HG03095 (cell line): ENCODE measurements around the gene TLX2.
"Not testable (repeated sequence)": the region's sequence is repeated elsewhere in the genome, so short reads cannot be mapped to it uniquely, and the experiment has no call there.

Experiments
- ATAC-seq: cut with Tn5 transposase; IDR thresholded peaks from one replicate; pipeline ENCODE4 v1.9.1; 2021; ENCODE audit warnings: moderate library complexity; ENCODE audit not compliant: unreplicated experiment

The TLX2 gene

GRCh38 chr2:74553892-74554819 lies 39.9 kb downstream of the TLX2 start, which contains the start of the genes DOK1 and LOXL3:
Gene DOK1, plus strand, starts transcription at chr2:74554720. Its CDS starts 35 bp downstream, at chr2:74554755.
Gene LOXL3, minus strand, starts transcription at chr2:74553942. Its CDS starts 1,308 bp downstream, at chr2:74552634.
- peak; percentile 42 for ATAC-seq

DNA sequence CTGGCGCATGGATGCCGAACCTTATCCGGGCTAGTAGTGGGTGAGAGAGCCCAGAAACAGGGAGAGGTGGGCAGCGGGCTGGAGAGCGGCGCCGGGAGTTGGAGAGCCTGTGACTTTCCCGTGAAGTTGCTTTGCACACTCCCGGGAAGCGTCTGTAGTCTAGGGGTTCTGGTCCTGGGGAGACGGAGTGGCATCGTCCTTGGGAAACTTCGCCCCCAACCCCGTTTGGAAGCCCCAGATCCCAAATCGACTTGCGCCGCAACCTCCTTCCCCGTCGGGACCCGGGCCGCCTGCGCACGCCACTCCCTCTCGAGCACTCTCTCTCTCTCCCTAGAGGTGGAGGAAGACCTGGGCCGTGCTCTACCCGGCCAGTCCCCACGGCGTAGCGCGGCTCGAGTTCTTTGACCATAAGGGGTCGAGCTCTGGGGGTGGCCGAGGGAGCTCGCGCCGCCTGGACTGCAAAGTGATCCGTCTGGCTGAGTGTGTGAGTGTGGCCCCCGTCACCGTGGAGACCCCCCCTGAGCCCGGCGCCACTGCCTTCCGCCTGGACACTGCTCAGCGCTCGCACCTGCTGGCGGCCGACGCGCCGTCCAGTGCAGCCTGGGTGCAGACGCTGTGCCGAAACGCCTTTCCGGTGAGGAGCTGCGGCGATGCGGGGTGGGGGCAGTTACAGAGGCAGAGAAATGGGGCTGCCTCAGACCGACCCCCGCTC lies 40.7 kb downstream of the TLX2 start:
- ATAC-seq = peak; percentile 31

GRCh38 chr2:74555610-74556103 lies 41.4 kb downstream of the TLX2 start:
- ATAC-seq = no peak

GRCh38 chr2:74556159-74556558 lies 41.9 kb downstream of the TLX2 start:
- no peak for ATAC-seq

DNA sequence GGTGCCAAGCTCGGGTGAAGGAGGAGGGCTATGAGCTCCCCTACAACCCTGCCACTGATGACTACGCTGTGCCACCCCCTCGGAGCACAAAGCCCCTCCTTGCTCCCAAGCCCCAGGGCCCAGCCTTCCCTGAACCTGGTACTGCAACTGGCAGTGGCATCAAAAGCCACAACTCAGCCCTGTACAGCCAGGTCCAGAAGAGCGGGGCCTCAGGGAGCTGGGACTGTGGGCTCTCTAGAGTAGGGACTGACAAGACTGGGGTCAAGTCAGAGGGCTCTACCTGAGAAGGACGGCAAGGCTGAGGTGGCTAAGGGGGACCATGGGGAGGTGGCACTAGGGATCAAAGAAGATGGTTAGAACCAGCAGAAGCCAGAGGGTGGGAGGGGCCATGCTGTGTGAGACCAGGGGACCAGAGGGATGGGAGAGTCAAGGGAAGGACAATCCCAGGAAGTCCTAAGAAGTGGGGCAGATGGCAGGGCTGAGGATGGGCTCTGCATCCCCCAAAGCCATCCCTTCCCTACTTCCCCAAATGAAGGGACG lies 42.7 kb downstream of the TLX2 start:
- ATAC-seq = no peak

- no peak for ATAC-seq
These were observed 44.3 kb downstream of the TLX2 start for GRCh38 chr2:74558284-74559230.

DNA sequence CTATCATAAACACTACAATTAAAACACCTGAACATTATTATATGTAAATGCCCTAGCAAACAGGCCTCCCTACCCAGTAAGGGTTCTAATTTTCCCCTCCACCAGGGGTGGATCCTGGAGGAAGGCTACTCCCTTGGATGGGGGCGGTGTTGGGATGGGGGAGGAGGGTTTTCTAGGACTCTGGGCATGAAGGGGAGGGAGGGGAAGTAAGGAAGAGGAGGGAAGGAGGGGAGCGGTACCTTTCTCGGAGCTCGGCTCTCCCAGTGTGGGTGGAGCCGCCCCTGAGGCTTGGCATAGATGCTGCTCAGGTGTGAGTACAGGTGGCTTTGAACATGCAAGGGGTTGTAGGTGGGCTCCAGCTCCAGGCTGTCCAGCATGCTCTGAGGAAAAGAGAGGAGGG lies 45.7 kb downstream of the TLX2 start:
- ATAC-seq = no peak

DNA sequence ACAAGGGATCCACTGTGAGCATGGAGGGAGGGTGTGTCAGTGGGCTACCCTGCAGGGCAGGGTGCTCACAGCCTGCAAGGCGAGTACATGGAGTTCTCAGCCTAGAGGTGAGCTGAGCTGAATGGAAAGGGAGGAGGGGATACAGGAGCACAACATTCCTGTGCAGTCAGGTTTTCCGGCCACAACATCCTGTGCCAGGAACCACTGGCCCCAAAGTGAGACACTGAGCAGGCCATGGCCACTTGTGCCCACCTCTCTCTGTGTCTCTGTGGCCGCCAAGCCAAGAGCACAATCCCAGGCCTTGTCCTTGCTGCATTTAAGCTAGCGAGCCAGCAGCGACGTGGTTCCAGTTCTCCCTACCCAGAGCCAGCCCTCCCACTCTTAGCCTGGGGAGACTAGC lies 46.3 kb downstream of the TLX2 start:
- no peak for ATAC-seq

DNA sequence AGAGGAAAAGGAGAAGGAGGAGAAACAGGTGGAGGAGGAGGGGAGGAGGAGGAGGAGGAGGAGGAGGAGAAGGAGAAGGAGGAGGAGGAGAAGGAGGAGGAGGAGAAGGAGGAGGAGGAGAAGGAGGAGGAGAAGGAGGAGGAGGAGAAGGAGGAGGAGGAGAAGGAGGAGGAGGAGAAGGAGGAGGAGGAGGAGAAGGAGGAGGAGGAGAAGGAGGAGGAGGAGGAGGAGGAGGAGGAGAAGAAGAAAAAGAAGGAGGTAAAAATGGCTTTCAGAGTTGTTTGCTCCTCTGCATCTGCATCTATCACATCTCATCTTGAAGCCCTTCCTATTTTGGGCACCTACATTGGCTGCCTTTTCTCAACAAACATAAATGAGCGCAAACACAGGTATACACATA lies 46.8 kb downstream of the TLX2 start:
- not testable (repeated sequence) for ATAC-seq

DNA sequence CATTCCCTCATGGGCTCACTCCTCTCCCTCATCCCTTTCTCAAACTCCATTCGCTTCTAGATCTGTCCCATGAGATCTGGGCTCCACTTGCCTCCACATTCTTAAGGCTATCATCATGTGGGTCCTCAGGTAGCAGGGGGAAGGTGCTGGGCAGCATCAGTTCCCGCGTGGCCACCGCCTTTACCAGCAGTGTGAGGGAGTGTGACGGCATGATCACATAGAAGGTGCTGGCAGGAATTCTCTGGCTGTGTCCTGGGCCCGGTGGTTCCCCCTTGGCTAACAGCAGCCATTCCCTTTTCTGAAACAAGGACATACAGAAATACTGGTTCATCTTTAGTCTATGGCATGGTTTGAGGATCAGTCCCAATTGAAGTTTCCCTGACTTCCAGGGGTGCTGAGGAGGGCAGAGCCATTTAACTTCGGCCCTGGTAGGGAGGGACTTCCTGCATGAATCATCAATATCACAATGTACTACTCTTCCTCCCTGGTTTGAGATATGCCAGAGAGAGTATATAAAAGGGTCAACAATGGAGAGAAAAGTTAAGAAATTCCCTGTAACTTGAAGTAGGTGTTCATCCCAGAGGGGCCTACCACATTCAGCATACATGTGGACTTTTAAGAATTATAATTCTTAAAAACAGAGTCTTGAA lies 48.0 kb downstream of the TLX2 start:
- no peak for ATAC-seq

GRCh38 chr2:74564222-74564621 lies 50.0 kb downstream of the TLX2 start:
- no peak for ATAC-seq

DNA sequence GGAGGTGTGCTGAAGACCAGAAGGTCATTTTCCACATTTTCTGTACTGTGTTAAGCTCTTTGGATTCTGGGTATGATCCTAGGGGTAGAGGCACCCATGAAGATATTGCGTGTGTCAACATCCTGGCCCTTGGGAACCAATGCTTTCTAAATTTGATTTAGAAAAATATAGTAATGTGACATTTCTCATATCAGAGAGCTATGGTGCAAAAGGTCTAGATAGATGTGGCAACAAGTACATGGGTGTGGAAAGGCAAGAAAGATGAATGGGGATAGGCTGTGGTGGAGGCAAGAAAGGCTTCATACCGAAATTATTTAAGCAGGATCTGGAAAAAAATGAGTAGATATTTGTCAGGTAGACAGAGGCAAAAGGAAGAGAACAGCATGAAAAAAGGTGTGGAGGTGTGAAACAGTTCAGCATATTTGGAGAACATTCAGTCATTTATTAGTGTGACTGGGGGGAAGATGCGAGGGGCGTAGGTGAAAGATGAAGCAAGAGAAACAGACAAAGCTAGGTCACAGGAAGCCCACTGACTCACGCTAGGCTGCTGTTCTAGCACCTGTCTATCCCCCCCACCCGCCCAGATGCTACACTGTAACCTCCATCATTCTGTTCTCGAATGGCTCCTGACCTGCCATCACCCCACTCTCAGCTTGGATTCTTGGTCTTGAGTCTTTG lies 52.0 kb downstream of the TLX2 start:
- no peak for ATAC-seq

- no peak for ATAC-seq
These were observed 52.5 kb downstream of the TLX2 start for GRCh38 chr2:74566754-74567085.
